ENCODE measurements around the gene GNAI2. TPM values are rescaled to one million over a fixed set of nuclear protein-coding genes. Genes with fewer than 3 reads are reported as not detected.
"Not testable (repeated sequence)": the region's sequence is repeated elsewhere in the genome, so short reads cannot be mapped to it uniquely, and the experiment has no call there.

The GNAI2 gene
- total RNA-seq, 1 donor from 2014 or later = 281 TPM

DNA sequence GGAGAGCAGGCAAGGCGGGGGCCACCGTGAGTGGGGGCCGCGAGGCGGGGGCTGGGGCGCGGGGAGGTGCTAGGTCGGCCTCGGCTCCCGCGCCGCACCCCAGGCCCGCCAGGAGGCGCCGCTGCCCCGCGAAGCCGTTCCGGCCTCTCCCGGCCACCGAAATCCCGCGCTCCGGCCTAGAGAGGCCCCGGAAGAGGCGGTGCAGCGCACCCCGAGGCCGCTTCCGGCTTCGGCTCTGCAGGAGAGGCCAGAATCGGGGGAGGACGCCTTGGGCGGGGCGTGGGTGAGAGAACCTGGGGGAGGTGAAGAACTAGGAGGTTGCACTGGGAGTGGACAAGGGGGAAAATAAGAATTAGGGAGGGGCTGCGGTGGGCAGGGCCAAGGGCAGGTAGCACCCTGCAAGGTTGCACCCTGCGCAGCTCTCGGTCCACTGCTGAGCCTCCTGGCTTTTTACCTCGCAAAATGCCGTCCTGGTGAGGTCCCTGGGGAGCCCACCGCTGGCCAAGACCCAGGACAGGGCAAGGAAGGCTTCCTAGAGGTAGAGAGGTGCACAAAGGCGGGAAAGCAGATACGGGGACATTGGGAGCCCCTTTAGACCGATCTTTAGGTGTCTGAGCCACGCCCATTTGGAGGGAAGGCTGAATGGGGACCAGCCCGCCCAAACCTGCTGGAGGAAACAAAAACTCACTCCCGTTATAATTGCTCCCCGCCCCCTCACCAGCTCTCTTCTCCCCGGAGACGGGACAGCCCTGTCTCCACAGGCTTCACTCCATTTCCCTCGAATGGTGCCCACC lies 8.4 kb upstream of the GNAI2 start:
- peak; percentile 81 for ATAC-seq (ENCODE audit: low read depth)
- DNase-seq = peak; percentile 93
- no peaks in the 10 kb centered on the region for H3K36me3 Mint-ChIP-seq (ENCODE audit: low read depth)
- peaks cover 40% of the 10 kb centered on the region for H3K4me1 Mint-ChIP-seq
- peaks cover 5% of the 10 kb centered on the region for H3K27me3 Mint-ChIP-seq
- H3K9me3 Mint-ChIP-seq = no peaks in the 10 kb centered on the region
- intact Hi-C loops (cut with micrococcal nuclease) = loop anchor here (1.0 to 10.0 kb wide), 8 partner anchors 11 to 387 kb away; partner anchors contain the start of genes CISH, HYAL3, IFRD2 and MAPKAPK3
- H3K4me3 Mint-ChIP-seq = peak overlapping the region; percentile 94
- peak overlapping the region; percentile 88 for H3K27ac Mint-ChIP-seq
- POLR2A ChIA-PET = interaction anchor here (0.9 to 6.3 kb wide), 9 partner anchors 10 to 389 kb away, joined by 3 to 66 read pairs (median 6); partner anchors contain the start of genes GNAI2, HEMK1, IFRD2 and MAPKAPK3
- TF ChIP-seq, protein P1, sequence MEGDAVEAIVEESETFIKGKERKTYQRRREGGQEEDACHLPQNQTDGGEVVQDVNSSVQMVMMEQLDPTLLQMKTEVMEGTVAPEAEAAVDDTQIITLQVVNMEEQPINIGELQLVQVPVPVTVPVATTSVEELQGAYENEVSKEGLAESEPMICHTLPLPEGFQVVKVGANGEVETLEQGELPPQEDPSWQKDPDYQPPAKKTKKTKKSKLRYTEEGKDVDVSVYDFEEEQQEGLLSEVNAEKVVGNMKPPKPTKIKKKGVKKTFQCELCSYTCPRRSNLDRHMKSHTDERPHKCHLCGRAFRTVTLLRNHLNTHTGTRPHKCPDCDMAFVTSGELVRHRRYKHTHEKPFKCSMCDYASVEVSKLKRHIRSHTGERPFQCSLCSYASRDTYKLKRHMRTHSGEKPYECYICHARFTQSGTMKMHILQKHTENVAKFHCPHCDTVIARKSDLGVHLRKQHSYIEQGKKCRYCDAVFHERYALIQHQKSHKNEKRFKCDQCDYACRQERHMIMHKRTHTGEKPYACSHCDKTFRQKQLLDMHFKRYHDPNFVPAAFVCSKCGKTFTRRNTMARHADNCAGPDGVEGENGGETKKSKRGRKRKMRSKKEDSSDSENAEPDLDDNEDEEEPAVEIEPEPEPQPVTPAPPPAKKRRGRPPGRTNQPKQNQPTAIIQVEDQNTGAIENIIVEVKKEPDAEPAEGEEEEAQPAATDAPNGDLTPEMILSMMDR (IDR thresholded peaks at IDR 0.05) = peak; percentile 92
- CTCF ChIA-PET = interaction anchor here (1.2 to 8.1 kb wide), 6 partner anchors 13 to 37 kb away, joined by 3 to 104 read pairs (median 42); partner anchors contain the start of genes GNAI2 and GNAT1

DNA sequence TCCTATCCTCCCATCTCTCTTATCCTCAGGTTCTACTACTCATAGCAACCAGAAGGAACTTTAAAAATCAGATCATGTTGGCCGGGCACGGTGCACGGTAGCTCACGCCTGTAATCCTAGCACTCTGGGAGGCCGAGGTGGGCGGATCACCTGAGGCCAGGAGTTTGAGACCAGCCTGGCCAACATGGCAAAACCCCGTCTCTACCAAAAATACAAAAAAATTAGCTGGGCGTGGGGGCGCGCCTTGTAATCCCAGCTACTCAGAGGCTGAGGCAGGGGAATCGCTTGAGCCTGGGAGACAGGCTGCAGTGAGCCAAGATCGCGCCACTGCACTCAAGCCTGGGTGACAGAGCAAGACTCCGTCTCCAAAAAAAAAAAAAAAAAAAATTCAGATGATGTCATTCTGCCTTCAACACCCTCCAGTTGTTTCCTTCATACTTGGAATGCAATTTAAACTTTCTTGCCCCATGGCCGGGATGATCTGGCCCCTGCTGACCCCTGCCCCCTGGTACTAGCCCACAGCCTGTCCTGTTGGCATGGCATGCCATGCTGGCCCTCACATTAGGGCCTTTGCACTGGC lies 7.7 kb upstream of the GNAI2 start:
- intact Hi-C loops (cut with micrococcal nuclease) = loop anchor here (10.0 kb wide), 1 partner anchor 387 kb away; the partner anchor contains the start of genes CISH and MAPKAPK3
- ChIA-PET POLR2A (interaction anchor here (0.7 to 6.3 kb wide), 7 partner anchors 9 to 1206 kb away, joined by 3 to 66 read pairs (median 6); partner anchors contain the start of genes GNAI2, HEMK1, IFRD2 and MAPKAPK3), CTCF (interaction anchor here (7.3 to 8.1 kb wide), 2 partner anchors 12 to 20 kb away, joined by 76 to 104 read pairs; partner anchors contain the start of gene GNAI2)
- H3K27me3 Mint-ChIP-seq; H3K9me3 Mint-ChIP-seq; ATAC-seq (ENCODE audit: low read depth); H3K36me3 Mint-ChIP-seq (ENCODE audit: low read depth); DNase-seq: not testable (repeated sequence)
- peak overlapping the region; percentile 87 for H3K27ac Mint-ChIP-seq
- peak overlapping the region; percentile 94 for H3K4me3 Mint-ChIP-seq
- H3K4me1 Mint-ChIP-seq = peaks cover 43% of the 10 kb centered on the region

DNA sequence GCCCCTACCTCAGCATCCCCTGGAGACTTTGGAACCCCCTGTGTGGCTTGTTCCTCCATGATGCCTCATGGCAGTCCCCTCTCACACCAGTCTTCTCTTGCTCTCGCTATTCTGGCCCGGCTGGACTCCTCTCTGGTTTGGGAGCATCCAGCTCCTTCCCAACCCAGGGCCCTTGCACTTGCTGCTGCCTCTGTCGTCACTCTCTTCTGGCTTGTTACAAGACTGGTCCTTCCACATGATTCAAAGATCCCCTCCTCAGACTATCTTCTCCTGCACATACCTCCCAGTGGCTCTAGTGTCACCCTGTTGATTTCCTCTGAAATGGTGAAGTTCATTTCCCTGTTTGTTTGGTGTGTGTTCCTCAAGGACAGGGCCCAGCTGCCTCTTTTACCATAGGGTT lies 6.5 kb upstream of the GNAI2 start:
- H3K4me3 Mint-ChIP-seq = no peak overlapping the region
- peaks cover 2% of the 10 kb centered on the region for H3K27me3 Mint-ChIP-seq
- ChIA-PET CTCF (interaction anchor here (7.3 to 8.1 kb wide), 2 partner anchors 11 to 19 kb away, joined by 76 to 104 read pairs; partner anchors contain the start of gene GNAI2), POLR2A (interaction anchor here (0.6 to 6.3 kb wide), 4 partner anchors 8 to 439 kb away, joined by 3 to 66 read pairs (median 46); partner anchors contain the start of gene GNAI2)
- intact Hi-C loops (cut with micrococcal nuclease) = loop anchor here (10.0 kb wide), 1 partner anchor 385 kb away; the partner anchor contains the start of genes CISH and MAPKAPK3
- no peak for DNase-seq
- peak overlapping the region; percentile 66 for H3K27ac Mint-ChIP-seq
- H3K4me1 Mint-ChIP-seq = peaks cover 46% of the 10 kb centered on the region
- no peaks in the 10 kb centered on the region for H3K36me3 Mint-ChIP-seq (ENCODE audit: low read depth)
- ATAC-seq (ENCODE audit: low read depth) = no peak
- TF ChIP-seq, protein P1 (IDR thresholded peaks at IDR 0.05) = no peak
- no peaks in the 10 kb centered on the region for H3K9me3 Mint-ChIP-seq

DNA sequence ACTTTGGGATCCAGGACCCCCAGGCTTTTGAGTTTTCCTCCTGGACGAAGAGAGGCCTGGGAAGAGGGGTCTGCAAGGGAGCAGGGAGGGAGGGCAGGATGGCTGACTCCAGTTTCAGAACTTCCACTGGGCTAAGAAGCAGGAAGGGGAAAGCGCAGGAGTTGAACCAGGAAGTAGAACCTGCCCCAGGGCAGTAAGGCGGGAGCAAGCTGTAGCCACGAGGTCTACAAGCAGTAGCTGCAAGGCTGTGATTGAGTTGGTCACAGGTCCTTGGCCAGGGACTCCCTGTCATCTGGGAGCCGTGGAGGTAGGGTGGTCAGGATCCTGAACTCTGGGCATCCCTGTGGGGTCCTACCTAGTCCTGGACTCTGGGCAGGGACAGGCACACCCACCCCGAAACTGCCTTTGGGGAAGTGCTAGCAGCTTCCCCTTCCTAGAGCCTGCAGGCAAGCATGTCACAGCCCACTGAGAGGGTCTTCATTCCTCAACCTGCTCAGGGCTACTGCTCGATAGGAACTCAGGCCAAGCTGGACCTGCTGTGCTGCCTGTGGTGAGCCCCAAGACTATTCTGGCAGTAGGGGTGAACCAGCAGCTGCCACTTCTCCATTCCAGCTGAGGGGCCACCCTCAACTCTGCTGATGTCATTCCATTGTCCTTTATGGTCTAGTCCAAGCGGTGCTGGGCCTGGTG lies 5.8 kb upstream of the GNAI2 start:
- Mint-ChIP-seq H3K27ac (peak overlapping the region; percentile 66), H3K4me3 (peak overlapping the region; percentile 17), H3K9me3 (no peaks in the 10 kb centered on the region), H3K27me3 (no peaks in the 10 kb centered on the region), H3K36me3 (ENCODE audit: low read depth) (no peaks in the 10 kb centered on the region), H3K4me1 (peaks cover 53% of the 10 kb centered on the region)
- peak; percentile 24 for DNase-seq
- ATAC-seq (ENCODE audit: low read depth) = no peak
- TF ChIP-seq, protein P1 (IDR thresholded peaks at IDR 0.05) = no peak
- intact Hi-C loops (cut with micrococcal nuclease) = loop anchor here (10.0 kb wide), 1 partner anchor 425 kb away; the partner anchor contains the start of gene INKA1
- CTCF ChIA-PET = interaction anchor here (7.3 to 8.1 kb wide), 2 partner anchors 10 to 18 kb away, joined by 76 to 104 read pairs; partner anchors contain the start of gene GNAI2
- POLR2A ChIA-PET = interaction anchor here (0.6 to 6.3 kb wide), 4 partner anchors 12 to 120 kb away, joined by 3 to 66 read pairs (median 27); partner anchors contain the start of gene NPRL2

DNA sequence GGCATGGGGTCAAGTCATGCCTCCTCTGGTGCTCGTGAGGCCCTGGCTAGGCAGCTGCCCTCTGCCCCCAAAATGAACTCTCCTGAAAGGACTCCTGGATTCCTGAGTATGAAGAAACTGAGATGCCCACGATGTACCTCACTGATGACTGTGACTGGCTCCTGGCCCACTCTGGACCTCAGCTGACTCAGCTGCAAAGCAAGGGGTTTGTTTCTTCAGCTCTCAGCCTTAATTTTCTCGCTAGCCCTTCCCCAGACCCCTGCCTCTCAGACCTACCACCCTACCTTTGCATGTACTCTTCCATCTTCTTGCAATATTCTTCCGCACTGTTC lies 5.2 kb upstream of the GNAI2 start:
- no peaks in the 10 kb centered on the region for H3K27me3 Mint-ChIP-seq

More for the DNA sequence above, 5.2 kb upstream of the GNAI2 start:
- intact Hi-C loops (cut with micrococcal nuclease) = loop anchor here (10.0 kb wide), 1 partner anchor 426 kb away; the partner anchor contains the start of gene INKA1
- TF ChIP-seq, protein P1 (IDR thresholded peaks at IDR 0.05) = no peak
- peak overlapping the region; percentile 17 for H3K4me3 Mint-ChIP-seq
- H3K4me1 Mint-ChIP-seq = peaks cover 57% of the 10 kb centered on the region
- peak overlapping the region; percentile 56 for H3K27ac Mint-ChIP-seq
- ATAC-seq (ENCODE audit: low read depth) (no peak), DNase-seq (no peak)
- POLR2A ChIA-PET = interaction anchor here (0.6 to 6.3 kb wide), 3 partner anchors 11 to 116 kb away, joined by 5 to 66 read pairs (median 49); no protein-coding TSS in a partner anchor
- H3K36me3 Mint-ChIP-seq (ENCODE audit: low read depth) = no peaks in the 10 kb centered on the region
- CTCF ChIA-PET = interaction anchor here (7.3 to 8.1 kb wide), 2 partner anchors 9 to 18 kb away, joined by 76 to 104 read pairs; partner anchors contain the start of gene GNAI2
- H3K9me3 Mint-ChIP-seq = no peaks in the 10 kb centered on the region
